GM11168 (cell line): ENCODE results near the gene PTPRF.

ENCODE experiments used
- in situ Hi-C: fragments of 300-500 bp; cut with MboI; formaldehyde crosslinking; loops from one replicate; pipeline ENCODE4 v1.12.0; 2022; ENCODE audit warnings: low sequenced_read_pairs; ENCODE audit not compliant: unreplicated experiment

The PTPRF gene

DNA sequence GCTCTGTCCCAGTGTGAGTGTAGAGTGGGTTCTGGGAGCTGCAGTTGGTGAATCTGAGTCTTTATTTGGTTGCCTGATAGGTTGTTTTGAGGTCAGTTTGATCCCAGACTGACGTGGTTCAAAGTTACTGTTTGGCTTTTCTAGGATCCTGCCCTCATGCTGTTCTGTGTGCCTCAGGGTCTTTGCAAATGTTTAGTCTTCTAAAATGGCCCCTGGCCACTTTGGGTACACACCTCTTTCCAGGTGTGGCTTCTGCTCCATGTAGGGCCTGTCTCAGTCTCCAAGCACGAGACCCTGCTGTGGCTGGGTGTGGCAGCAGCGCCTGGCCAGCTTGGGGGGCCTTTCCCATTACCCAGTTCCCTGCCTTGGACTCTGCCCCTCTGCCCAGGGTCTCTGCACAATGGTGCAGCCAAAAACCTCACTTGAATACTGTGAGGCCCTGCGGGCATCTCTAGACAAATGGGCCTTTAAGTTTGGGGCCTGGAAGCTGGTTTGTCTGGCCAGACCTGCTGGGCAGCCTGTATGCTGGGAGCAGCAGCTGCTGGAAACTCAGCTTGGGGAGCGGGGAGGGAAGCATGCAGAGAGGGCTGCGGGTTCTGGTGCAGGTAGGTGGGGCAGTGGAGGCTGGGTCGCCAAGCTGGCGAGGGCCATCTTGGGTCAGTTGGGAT, 5.6 kb downstream of the PTPRF start:
- in situ Hi-C loops: no loop called here

GRCh38 chr1:43536864-43537358, 6.2 kb downstream of the PTPRF start:
- in situ Hi-C loops: no loop called here

DNA sequence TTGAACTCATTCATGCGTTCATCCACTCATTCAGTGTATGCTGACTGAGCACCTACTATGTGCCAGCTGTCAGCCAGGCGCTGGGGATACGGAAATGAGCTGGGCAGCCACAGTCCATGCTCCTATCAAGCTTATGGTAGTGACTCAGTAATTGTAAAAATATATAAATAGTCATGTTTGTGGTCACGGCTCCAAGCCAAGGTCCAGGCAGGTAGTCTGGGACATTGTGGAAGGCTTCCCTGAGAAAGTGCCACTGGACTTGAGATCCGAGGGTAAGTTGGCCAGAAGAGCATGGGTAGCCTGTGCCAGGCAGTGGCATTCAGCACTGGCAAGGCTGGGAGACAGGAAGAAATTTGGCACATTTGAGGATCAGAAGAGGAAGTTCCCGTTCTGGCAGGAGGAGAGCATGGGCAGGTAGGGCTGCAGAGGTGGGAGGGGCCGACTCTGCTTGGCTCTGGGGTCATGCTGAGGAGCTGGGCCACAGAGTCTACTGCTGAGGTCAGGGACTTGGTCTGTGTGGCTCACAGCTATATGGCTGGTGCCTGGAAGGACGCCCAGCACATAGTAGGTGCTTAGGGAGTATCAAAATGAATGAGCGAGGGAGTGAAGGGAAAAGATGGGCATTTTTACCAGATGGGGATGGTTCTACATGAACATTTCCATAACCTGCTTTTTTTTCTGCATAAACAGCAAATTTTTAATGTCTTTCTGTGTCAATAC, 6.9 kb downstream of the PTPRF start:
- in situ Hi-C loops: no loop called here

GRCh38 chr1:43538143-43538487, 7.4 kb downstream of the PTPRF start:
- in situ Hi-C loops: no loop called here

DNA sequence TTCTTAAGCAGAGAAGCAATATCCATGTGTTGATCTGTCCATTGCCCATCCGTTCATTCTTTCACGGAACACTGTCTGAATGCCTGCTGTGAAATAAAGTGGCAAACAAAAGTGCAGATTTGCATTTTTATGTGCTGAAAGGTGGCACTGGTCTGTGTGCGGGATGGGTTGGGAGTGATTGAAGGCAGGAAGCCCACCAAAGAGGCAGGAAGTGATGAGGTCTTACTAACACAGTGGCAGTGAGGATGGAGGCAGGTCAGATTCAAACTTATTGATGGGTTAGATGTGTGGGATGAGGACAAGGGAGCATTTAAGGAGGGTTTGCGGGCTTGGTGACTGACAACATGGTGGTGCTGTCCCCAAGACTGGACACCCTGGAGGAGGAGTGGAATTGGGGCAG, 8.3 kb downstream of the PTPRF start:
- in situ Hi-C loops: no loop called here

- in situ Hi-C loops: loop anchor here (10.0 kb wide), 1 partner anchor 395 kb away; the partner anchor contains the start of gene ARTN
Measured at GRCh38 chr1:43539726-43540434, 9.2 kb downstream of the PTPRF start.

DNA sequence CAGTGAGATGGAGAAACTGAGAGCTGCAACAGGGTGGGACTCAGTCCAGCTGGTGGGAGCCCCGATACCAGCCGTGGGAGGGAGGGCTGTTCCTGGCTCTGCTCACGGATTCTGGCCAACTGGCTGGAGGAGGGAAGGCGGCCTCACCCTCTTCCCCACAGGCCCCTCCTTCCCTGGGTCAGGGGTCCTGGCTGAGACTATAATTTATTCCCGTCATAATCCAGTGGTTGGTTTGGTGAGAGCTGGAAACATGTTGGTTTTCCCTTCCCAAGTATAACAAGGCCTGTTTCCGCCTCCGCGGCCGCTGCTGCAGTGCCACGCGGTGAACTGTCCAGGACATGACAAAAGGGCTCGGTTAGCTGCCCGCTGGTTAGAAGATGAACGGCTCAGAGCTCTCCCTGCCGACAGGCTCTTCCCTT, 10.0 kb downstream of the PTPRF start:
- in situ Hi-C loops: loop anchor here (10.0 kb wide), 1 partner anchor 394 kb away; the partner anchor contains the start of gene ARTN

DNA sequence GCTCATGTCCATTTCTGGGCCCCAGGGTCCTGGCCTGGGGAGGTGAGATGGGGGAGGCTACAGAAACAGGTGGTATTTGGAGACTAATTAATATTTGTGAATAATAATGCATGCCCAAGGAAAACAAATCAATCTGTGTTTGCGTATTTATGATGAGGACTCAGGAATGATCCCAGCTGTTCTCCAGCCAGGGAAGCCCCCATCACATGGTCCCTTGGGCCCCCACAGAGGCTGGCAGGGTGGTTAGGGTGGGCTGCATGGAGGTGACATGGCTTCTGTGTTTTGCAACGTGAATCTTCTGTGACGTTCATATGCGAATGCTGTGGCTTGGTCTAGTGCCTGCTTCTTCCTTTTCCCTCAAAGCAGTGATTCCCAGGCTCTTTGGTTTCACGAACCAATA, 10.5 kb downstream of the PTPRF start:
- in situ Hi-C loops: loop anchor here (10.0 kb wide), 1 partner anchor 394 kb away; the partner anchor contains the start of gene ARTN

- in situ Hi-C loops: loop anchor here (10.0 kb wide), 1 partner anchor 393 kb away; the partner anchor contains the start of gene ARTN
Measured at GRCh38 chr1:43541721-43542401, 11.2 kb downstream of the PTPRF start.

DNA sequence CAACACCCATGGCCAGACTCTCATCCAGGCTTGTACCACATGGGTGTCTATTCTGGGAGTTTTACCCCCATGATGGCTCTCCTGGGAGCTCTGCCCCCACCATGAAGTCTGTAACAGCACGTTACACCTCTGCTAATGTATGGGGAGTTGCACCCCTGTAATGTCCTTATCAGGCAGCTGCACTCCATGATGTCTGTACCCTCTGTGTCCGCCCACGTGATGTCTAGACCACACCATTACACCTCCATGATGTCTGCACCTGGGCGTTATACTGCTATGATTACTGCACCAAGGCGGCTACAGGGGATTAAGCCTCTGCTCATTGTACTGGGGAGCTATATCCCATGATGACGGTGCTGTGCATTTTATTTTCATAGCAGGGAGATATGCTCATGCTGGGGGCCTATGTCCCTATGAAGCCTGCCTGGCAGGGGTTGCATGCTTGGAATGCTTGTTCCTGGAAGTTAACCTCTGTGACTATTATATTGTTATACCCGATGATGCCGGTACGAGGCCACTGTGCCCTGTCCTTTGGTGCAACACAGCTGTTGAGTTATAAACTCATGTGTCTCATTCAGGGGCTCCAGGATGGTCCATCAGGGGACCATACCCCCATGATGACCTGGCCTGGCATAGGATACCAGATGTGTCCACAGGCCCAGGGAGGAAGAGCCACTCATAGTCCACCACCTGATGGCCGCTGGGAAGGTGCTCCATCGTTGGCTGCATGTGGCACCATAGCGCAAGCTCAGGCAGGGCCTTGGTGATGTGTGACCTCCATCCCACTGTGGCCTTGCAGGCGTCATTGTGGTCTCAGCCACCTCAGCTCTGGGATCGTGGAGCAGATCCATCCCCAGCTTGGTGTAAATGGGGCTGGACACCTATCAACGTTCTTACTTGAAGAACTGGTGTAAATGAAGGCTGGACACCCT, 12.1 kb downstream of the PTPRF start:
- in situ Hi-C loops: loop anchor here (10.0 kb wide), 1 partner anchor 392 kb away; the partner anchor contains the start of gene ARTN

DNA sequence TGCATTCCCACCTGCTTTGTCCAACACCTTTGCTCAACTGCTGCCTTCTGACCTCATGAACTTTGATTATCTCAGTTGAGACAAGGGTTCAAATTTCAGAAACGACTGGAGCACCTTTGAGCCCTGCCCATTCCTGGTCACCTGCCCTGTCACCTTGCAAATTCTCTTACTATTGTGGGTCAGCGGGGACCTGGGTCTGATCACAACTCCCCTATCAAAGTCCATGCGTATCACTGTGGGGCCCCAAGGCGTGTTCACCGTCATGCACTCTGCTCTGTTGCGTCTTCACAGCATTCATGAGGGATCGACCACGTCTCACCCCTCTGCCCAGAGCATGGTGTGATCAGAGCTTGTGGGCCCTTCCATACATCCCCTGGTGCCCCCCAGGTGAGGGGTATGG, 12.9 kb downstream of the PTPRF start:
- in situ Hi-C loops: loop anchor here (10.0 kb wide), 1 partner anchor 391 kb away; the partner anchor contains the start of gene ARTN

GRCh38 chr1:43545339-43545694, 14.6 kb downstream of the PTPRF start:
- in situ Hi-C loops: loop anchor here (10.0 kb wide), 1 partner anchor 389 kb away; the partner anchor contains the start of gene ARTN

DNA sequence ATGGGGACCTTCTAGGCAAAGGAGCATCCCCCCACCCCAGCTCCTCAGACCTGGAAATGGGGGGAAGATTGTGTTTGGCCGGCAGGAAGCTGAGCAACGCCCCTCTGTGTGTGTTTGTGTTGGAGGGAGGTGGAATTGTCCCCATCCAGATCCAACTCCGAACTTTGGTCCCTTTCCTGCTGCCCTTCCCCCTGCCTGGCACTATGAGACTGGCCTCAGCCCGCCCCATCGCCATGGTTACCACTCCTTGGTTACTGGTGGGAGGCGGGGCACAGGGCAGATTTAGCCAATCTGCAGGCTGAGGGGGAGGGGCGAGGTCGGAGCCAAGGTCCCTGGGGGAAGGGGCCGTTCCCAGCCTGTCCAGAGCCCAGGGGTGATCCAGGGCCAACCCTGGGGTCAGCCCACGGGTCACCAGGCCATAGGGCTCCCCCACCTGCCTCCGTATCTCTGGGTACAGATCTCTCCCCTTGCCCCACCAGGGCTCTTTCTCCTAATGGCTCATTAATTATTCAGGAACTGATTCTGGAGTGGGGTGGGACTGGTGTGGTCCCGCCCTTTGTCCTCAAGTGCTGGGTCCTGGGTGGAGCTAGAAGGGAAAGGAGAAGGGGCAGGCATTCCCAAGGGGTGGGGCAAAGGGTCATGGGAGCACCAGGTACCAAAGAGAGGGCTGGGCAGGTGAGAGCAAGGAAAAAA, 15.2 kb downstream of the PTPRF start:
- in situ Hi-C loops: loop anchor here (10.0 kb wide), 1 partner anchor 389 kb away; the partner anchor contains the start of gene ARTN

GRCh38 chr1:43546388-43547100, 15.9 kb downstream of the PTPRF start:
- in situ Hi-C loops: loop anchor here (10.0 kb wide), 1 partner anchor 388 kb away; the partner anchor contains the start of gene ARTN

GRCh38 chr1:43547538-43548072, 16.9 kb downstream of the PTPRF start:
- in situ Hi-C loops: loop anchor here (10.0 kb wide), 1 partner anchor 387 kb away; the partner anchor contains the start of gene ARTN

- in situ Hi-C loops: loop anchor here (10.0 kb wide), 1 partner anchor 386 kb away; the partner anchor contains the start of gene ARTN
Measured at GRCh38 chr1:43548285-43549271, 17.9 kb downstream of the PTPRF start.
